Liver (tissue), 9 donors: ENCODE measurements around the gene OTOF. TPM values are rescaled to one million over a fixed set of nuclear protein-coding genes. Genes with fewer than 3 reads are reported as not detected.

Source experiments
- DNase-seq: peaks from one replicate; pipeline ENCODE4 v3.0.0-alpha.2; 2017; ENCODE audit warnings: low spot score
- H3K27ac ChIP-seq, 2 donors: one replicate each; pipeline ENCODE4 v1.7.0; 2013; ENCODE audit warnings: inconsistent platforms in 2 of 2, low read length in 2 of 2, control low read depth in 1 of 2, low read depth in 1 of 2, mild to moderate bottlenecking in 1 of 2
- H3K27me3 ChIP-seq, 4 donors: one replicate each; pipeline versions ENCODE4 v1.6.1 to v1.7.0; 2013; ENCODE audit warnings: low read length in 3 of 4, inconsistent platforms in 1 of 4, mild to moderate bottlenecking in 1 of 4, moderate library complexity in 1 of 4; ENCODE audit not compliant: control insufficient read depth in 4 of 4, insufficient read depth in 4 of 4
- H3K36me3 ChIP-seq, 4 donors: one replicate each; pipeline versions ENCODE4 v1.6.1 to v1.7.0; 2013; ENCODE audit warnings: low read length in 3 of 4, mild to moderate bottlenecking in 3 of 4, low read depth in 1 of 4, moderate library complexity in 1 of 4; ENCODE audit not compliant: control insufficient read depth in 4 of 4, insufficient read depth in 3 of 4
- H3K4me1 ChIP-seq, 4 donors: one replicate each; pipeline versions ENCODE4 v1.6.1 to v1.7.0; 2013; ENCODE audit warnings: low read length in 3 of 4, mild to moderate bottlenecking in 3 of 4, moderate library complexity in 1 of 4; ENCODE audit not compliant: control insufficient read depth in 4 of 4, insufficient read depth in 4 of 4
- H3K4me3 ChIP-seq, 3 donors: one replicate each; pipeline versions ENCODE4 v1.6.1 to v1.7.0; 2013; ENCODE audit warnings: low read length in 3 of 3, control low read depth in 1 of 3, low read depth in 1 of 3, mild to moderate bottlenecking in 1 of 3
- H3K9ac ChIP-seq, 2 donors: one replicate each; pipeline ENCODE4 v1.7.0; 2013; ENCODE audit warnings: low read length in 2 of 2, mild to moderate bottlenecking in 2 of 2, moderate library complexity in 2 of 2, control low read depth in 1 of 2, low read depth in 1 of 2
- H3K9me3 ChIP-seq, 4 donors: one replicate each; pipeline versions ENCODE4 v1.6.1 to v1.7.0; 2013; ENCODE audit warnings: low read length in 3 of 4; ENCODE audit not compliant: control insufficient read depth in 4 of 4
- ATF3 ChIP-seq: IDR thresholded peaks from 2 replicates; pipeline ENCODE4 v1.6.1; 2016; ENCODE audit warnings: antibody characterized with exemption
- CTCF ChIP-seq: fragments of 150-350 bp; IDR thresholded peaks from 2 replicates; pipeline ENCODE4 v1.5.1; 2017; ENCODE audit warnings: improper control_type of control experiment, low read depth, low read length; ENCODE audit not compliant: missing input control
- EGR1 ChIP-seq, 2 donors: IDR thresholded peaks; 2 replicates each; pipeline ENCODE4 v1.6.1; 2016 to 2018; ENCODE audit warnings: antibody characterized with exemption in 2 of 2, low read depth in 2 of 2
- FOXA1 ChIP-seq: IDR thresholded peaks from 2 replicates; pipeline ENCODE4 v1.6.1; 2016; ENCODE audit warnings: antibody characterized with exemption
- FOXA2 ChIP-seq: IDR thresholded peaks from 2 replicates; pipeline ENCODE4 v1.6.1; 2016; ENCODE audit warnings: antibody characterized with exemption
- GABPA ChIP-seq, 2 donors: IDR thresholded peaks in 1 of 2; conservative IDR thresholded peaks in 1 of 2; 2 replicates each; pipeline ENCODE4 v1.6.1; 2016; ENCODE audit warnings: antibody characterized with exemption in 2 of 2, mild to moderate bottlenecking in 1 of 2, moderate library complexity in 1 of 2
- HNF4A ChIP-seq, 2 donors: conservative IDR thresholded peaks; 2 replicates each; pipeline ENCODE4 v1.6.1; 2016; ENCODE audit warnings: antibody characterized with exemption in 2 of 2, mild to moderate bottlenecking in 2 of 2
- HNF4G ChIP-seq: IDR thresholded peaks from 2 replicates; pipeline ENCODE4 v1.6.1; 2016; ENCODE audit warnings: antibody characterized with exemption
- JUND ChIP-seq, 2 donors: IDR thresholded peaks; 2 replicates each; pipeline ENCODE4 v1.6.1; 2016; ENCODE audit warnings: antibody characterized with exemption in 2 of 2
- MAX ChIP-seq: IDR thresholded peaks from 2 replicates; pipeline ENCODE4 v1.6.1; 2016; ENCODE audit warnings: antibody characterized with exemption
- NR2F2 ChIP-seq: IDR thresholded peaks from 2 replicates; pipeline ENCODE4 v1.6.1; 2016; ENCODE audit warnings: antibody characterized with exemption
- RAD21 ChIP-seq, 2 donors: IDR thresholded peaks; 2 replicates each; pipeline ENCODE4 v1.6.1; 2016; ENCODE audit warnings: antibody characterized with exemption in 2 of 2, mild to moderate bottlenecking in 2 of 2
- REST ChIP-seq: IDR thresholded peaks from 2 replicates; pipeline ENCODE4 v1.6.1; 2016; ENCODE audit warnings: antibody characterized with exemption, mild to moderate bottlenecking
- RXRA ChIP-seq, 2 donors: IDR thresholded peaks; 2 replicates each; pipeline ENCODE4 v1.6.1; 2017 to 2018; ENCODE audit warnings: antibody characterized with exemption in 2 of 2, mild to moderate bottlenecking in 1 of 2
- SP1 ChIP-seq: IDR thresholded peaks from 2 replicates; pipeline ENCODE4 v1.6.1; 2018; ENCODE audit warnings: antibody characterized with exemption, mild to moderate bottlenecking
- TAF1 ChIP-seq: conservative IDR thresholded peaks from 2 replicates; pipeline ENCODE4 v1.6.1; 2016; ENCODE audit warnings: antibody characterized with exemption, mild to moderate bottlenecking
- YY1 ChIP-seq: IDR thresholded peaks from 2 replicates; pipeline ENCODE4 v1.6.1; 2016; ENCODE audit warnings: antibody characterized with exemption, mild to moderate bottlenecking
- ZBTB33 ChIP-seq: IDR thresholded peaks from 2 replicates; pipeline ENCODE4 v1.6.1; 2016; ENCODE audit warnings: antibody characterized with exemption
- WGBS: extraction: QIAGEN DNeasy Blood & Tissue Kit; methylation state at CpG from one replicate; pipeline ENCODE4 v1.1.7; 2013; 5-methylcytosine and 5-hydroxymethylcytosine counted together
- polyA plus RNA-seq, 2 donors: library from polyadenylated mRNA; stranded (reverse) in 1 of 2; unstranded in 1 of 2; fragments of 200-250 nt in 1 of 2; fragments of >200 nt in 1 of 2; fragmentation: Nextera tagmentation in 1 of 2; extraction: Ambion mirVana in 1 of 2; gene quantifications; one replicate each; pipeline versions ENCODE4 v1.2.1 to v1.2.3, GENCODE V29; 2013 to 2015
- total RNA-seq, 2 donors: library from RNA; depleted of rRNA; stranded (reverse); fragments of >200 nt; gene quantifications; one replicate each; pipeline ENCODE4 v1.2.3, GENCODE V29; 2014
- donor health status: healthy.
- donor health status: healthy.
- donor health status: healthy.
- donor health status: healthy.
- donor health status: healthy.

OTOF gene
- total and polyA plus RNA-seq, 4 donors: 0.06 to 0.28 (median 0.07) TPM; not detected in 1

GRCh38 chr2:26462100-26462499, 15.8 kb downstream of the OTOF start:
- Histone ChIP-seq H3K9ac (no peak overlapping the region), H3K27me3 (no peaks in the 10 kb centered on the region), H3K36me3 (no peaks in the 10 kb centered on the region), H3K4me3 (no peak overlapping the region), H3K4me1 (no peaks in the 10 kb centered on the region), H3K9me3 (no peaks in the 10 kb centered on the region), H3K27ac (no peak overlapping the region)
- DNase-seq: no peak
- no peak for TF ChIP-seq CTCF
- 96% methylated on average over 6 of the region's 6 CpGs for WGBS

- Histone ChIP-seq H3K9ac (no peak overlapping the region), H3K9me3 (no peaks in the 10 kb centered on the region), H3K4me3 (no peak overlapping the region), H3K27ac (no peak overlapping the region), H3K36me3 (no peaks in the 10 kb centered on the region), H3K27me3 (no peaks in the 10 kb centered on the region), H3K4me1 (peaks cover 0 to 3% (median 0%) of the 10 kb centered on the region in 4 donors)
- TF ChIP-seq FOXA2 (no peak), GABPA (IDR thresholded peaks at IDR 0.05 in 1 of 2, conservative IDR thresholded peaks at IDR 0.05 in 1 of 2) (no peak), RAD21 (IDR thresholded peaks at IDR 0.05) (no peak), HNF4A (conservative IDR thresholded peaks at IDR 0.05) (no peak), RXRA (IDR thresholded peaks at IDR 0.05) (no peak), TAF1 (no peak), NR2F2 (no peak), JUND (IDR thresholded peaks at IDR 0.05) (no peak), SP1 (no peak), ATF3 (no peak), HNF4G (no peak), REST (no peak), EGR1 (IDR thresholded peaks at IDR 0.05; ENCODE audit: low read depth in 2 of 2) (no peak), FOXA1 (no peak), ZBTB33 (no peak), CTCF (no peak), MAX (no peak), YY1 (no peak)
- no peak for DNase-seq
- 95% methylated on average over 19 of the region's 19 CpGs for WGBS
Observed at GRCh38 chr2:26461601-26462023, 16.3 kb downstream of the OTOF start.
